ENCODE results near the gene PPP1R9B. TPM values are rescaled to one million over a fixed set of nuclear protein-coding genes. Genes with fewer than 3 reads are reported as not detected.

The PPP1R9B gene
- total RNA-seq, 6 experiments from 2014 or later: 9.9 to 18.1 (median 12.0) TPM

DNA sequence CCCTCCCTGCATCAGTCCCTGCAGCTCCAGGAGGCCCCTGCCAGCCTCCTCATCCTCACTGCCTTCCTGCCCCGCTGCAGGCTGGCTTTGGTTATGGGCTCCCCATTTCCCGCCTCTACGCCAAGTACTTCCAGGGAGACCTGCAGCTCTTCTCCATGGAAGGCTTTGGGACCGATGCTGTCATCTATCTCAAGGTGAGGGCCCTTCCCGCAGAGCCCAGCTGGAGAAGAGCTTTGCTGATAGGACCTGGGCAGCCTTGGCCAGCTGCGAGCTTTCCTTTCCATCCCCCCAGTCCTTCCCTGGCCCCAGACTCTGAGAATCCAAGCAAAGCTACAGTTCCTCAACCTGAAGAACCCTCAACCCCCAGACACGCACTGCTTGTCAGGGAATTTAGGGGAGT lies 41.3 kb downstream of the PPP1R9B start:
- no peak for TF ChIP-seq POLR2A (IDR thresholded peaks at IDR 0.05)
- TF ChIP-seq, protein P1, sequence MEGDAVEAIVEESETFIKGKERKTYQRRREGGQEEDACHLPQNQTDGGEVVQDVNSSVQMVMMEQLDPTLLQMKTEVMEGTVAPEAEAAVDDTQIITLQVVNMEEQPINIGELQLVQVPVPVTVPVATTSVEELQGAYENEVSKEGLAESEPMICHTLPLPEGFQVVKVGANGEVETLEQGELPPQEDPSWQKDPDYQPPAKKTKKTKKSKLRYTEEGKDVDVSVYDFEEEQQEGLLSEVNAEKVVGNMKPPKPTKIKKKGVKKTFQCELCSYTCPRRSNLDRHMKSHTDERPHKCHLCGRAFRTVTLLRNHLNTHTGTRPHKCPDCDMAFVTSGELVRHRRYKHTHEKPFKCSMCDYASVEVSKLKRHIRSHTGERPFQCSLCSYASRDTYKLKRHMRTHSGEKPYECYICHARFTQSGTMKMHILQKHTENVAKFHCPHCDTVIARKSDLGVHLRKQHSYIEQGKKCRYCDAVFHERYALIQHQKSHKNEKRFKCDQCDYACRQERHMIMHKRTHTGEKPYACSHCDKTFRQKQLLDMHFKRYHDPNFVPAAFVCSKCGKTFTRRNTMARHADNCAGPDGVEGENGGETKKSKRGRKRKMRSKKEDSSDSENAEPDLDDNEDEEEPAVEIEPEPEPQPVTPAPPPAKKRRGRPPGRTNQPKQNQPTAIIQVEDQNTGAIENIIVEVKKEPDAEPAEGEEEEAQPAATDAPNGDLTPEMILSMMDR (IDR thresholded peaks at IDR 0.05): no peak
- no peak for ATAC-seq
- Histone ChIP-seq H3K4me1 (peaks cover 0 to 20% (median 5%) of the 10 kb centered on the region in 4 donors), H3K27ac (no peak overlapping the region), H3K9me3 (no peaks in the 10 kb centered on the region), H3K27me3 (no peaks in the 10 kb centered on the region), H3K4me3 (no peak overlapping the region), H3K36me3 (peaks cover 0 to 35% (median 4%) of the 10 kb centered on the region in 4 donors)
- 100% methylated on average over 6 of the region's 7 CpGs for WGBS (ENCODE audit: insufficient coverage, low coverage, low lambda C conversion rate, missing lambda C conversion rate)
- no peak for DNase-seq
- intact Hi-C loops (cut with DNase I): no loop called here

DNA sequence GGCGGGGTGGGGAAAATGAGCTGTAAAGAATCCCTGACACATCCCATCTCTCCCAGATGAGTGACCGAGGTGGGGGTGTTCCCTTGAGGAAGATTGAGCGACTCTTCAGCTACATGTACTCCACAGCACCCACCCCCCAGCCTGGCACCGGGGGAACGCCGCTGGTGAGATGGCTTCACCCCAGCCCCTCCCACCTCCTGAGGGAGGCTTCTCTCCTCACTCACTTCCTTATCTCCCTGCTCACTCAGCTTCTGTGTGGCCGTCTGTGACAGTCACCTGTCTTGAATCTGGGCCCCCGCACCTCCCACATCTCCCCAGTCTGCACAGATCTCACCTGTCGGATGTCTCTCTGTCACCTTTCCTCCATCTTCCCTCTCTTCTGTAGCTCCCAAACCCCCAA lies 41.9 kb downstream of the PPP1R9B start:
- intact Hi-C loops (cut with DNase I): no loop called here
- WGBS (ENCODE audit: insufficient coverage, low coverage, low lambda C conversion rate, missing lambda C conversion rate): 78% methylated on average over 3 of the region's 9 CpGs
- H3K27ac ChIP-seq: no peak overlapping the region
- ATAC-seq (no peak), DNase-seq (no peak)
- peaks cover 0 to 35% (median 4%) of the 10 kb centered on the region in 4 donors for H3K36me3 ChIP-seq
- TF ChIP-seq, protein P1 (IDR thresholded peaks at IDR 0.05): no peak
- TF ChIP-seq POLR2A (IDR thresholded peaks at IDR 0.05): no peak
- peaks cover 0 to 20% (median 5%) of the 10 kb centered on the region in 4 donors for H3K4me1 ChIP-seq
- H3K27me3 ChIP-seq: no peaks in the 10 kb centered on the region
- no peak overlapping the region for H3K4me3 ChIP-seq
- no peaks in the 10 kb centered on the region for H3K9me3 ChIP-seq

DNA sequence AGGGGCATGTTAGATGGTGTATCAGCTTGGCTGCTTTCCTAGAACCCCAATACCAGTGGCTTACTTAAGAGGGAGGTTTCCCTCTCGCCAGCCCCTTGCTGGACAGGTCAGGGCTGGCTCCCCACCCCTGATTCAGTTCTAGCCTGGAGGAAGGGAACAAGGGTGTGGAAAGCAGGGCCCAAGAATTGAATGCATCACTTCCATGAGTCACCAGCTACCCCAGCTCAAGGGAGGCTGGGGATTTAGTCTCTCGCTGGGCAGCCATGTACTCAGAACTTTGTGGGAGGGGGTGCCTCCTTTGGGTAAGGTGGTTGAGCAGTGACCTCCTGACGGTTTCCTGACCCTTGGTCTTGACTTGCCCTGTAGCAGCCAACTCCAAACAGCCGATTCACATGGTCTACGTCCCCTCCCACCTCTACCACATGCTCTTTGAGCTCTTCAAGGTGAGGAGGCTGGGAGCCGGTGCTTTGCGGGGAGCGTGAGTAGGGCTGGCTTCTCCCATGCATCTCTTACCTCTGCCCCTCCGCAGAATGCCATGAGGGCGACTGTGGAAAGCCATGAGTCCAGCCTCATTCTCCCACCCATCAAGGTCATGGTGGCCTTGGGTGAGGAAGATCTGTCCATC lies 42.6 kb downstream of the PPP1R9B start:
- Histone ChIP-seq H3K4me1 (peaks cover 0 to 21% (median 7%) of the 10 kb centered on the region in 4 donors), H3K36me3 (peaks cover 0 to 35% (median 4%) of the 10 kb centered on the region in 4 donors), H3K27me3 (no peaks in the 10 kb centered on the region), H3K4me3 (no peak overlapping the region), H3K27ac (no peak overlapping the region), H3K9me3 (no peaks in the 10 kb centered on the region)
- TF ChIP-seq, protein P1 (IDR thresholded peaks at IDR 0.05): no peak
- TF ChIP-seq POLR2A (IDR thresholded peaks at IDR 0.05): no peak
- intact Hi-C loops (cut with DNase I): no loop called here
- ATAC-seq: no peak
- DNase-seq: no peak
- 100% methylated on average over 3 of the region's 10 CpGs for WGBS (ENCODE audit: insufficient coverage, low coverage, low lambda C conversion rate, missing lambda C conversion rate)

DNA sequence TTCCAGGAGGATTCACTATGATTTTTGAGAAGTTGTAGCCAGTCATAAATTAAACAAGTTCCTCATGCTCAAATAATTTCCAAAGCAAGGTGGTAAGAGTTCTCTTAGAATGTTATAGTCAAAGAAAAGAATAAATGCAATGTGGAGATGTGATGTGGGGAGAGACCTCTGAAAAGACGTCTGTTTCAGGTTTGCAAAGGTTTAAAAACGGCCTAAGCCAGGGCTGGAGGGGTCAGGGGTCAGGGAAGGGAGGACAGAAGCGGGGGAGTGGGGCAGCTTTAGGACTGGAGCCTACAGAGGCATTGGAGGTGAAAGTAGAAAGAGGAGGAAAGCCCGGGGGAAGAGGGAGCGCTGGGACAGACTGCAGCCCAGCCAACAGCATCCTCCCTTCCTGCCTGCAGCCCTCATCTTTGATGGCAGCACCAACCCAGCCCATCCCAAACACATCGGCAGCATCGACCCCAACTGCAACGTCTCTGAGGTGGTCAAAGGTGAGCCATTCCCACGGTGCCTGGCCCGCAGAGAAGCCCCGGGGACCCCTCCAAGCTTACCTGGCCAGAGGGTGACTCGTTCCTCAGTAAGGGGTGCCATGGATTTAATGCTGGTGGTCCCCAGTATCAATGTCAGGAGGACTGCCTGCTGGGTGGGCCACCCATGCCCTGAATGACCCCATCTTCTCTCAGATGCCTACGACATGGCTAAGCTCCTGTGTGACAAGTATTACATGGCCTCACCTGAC lies 43.9 kb downstream of the PPP1R9B start:
- Histone ChIP-seq H3K9me3 (no peaks in the 10 kb centered on the region), H3K36me3 (peaks cover 0 to 35% (median 4%) of the 10 kb centered on the region in 4 donors), H3K4me3 (no peak overlapping the region), H3K27me3 (no peaks in the 10 kb centered on the region), H3K27ac (no peak overlapping the region), H3K4me1 (peaks cover 0 to 21% (median 7%) of the 10 kb centered on the region in 4 donors)
- TF ChIP-seq POLR2A (IDR thresholded peaks at IDR 0.05): no peak
- TF ChIP-seq, protein P1 (IDR thresholded peaks at IDR 0.05): no peak
- no peak for ATAC-seq
- no peak for DNase-seq
- intact Hi-C loops (cut with DNase I): no loop called here
- 68% methylated on average over 5 of the region's 13 CpGs for WGBS (ENCODE audit: insufficient coverage, low coverage, low lambda C conversion rate, missing lambda C conversion rate)
